Measurements from ENCODE around the gene SNRPD2.

DNA sequence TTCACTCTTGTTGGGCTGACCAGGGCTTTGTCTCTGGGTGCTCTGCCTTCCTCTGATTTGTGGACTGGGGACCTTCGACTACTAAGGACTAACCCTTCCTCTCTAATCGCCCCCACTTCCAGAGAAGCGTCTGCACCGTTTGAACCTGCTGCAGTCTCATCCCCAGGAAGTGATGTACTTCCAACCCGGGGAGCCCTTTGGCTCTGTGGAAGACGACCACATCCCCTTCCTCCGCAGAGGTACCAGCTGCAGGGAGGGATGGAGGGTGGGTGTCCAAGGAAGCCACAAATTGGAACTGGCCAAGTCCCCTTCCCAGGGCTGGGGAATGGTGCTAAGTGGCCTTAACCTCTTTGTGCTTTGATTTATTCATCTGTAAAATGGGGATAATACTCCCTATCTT lies 9.9 kb upstream of the SNRPD2 start:
- no peak for TF ChIP-seq POLR2A (IDR thresholded peaks at IDR 0.05; ENCODE audit: control extremely low read depth in 1 of 2, low read depth in 2 of 2, low read length in 2 of 2)
- TF ChIP-seq GTF2F1 (IDR thresholded peaks at IDR 0.05; ENCODE audit: borderline replicate concordance, low read depth, low read length), result no peak
- TF ChIP-seq RAD21 (IDR thresholded peaks at IDR 0.05 in 1 of 2, conservative IDR thresholded peaks at IDR 0.05 in 1 of 2; ENCODE audit: low read depth in 2 of 2, low read length in 2 of 2), result no peak
- no peak for TF ChIP-seq EP300 (IDR thresholded peaks at IDR 0.05; ENCODE audit: borderline replicate concordance in 1 of 2, low read depth in 2 of 2, low read length in 2 of 2)
- no peak for TF ChIP-seq TAF7 (optimal IDR thresholded peaks at IDR 0.05; ENCODE audit: borderline replicate concordance, low read depth, low read length)
- TF ChIP-seq, protein P1, sequence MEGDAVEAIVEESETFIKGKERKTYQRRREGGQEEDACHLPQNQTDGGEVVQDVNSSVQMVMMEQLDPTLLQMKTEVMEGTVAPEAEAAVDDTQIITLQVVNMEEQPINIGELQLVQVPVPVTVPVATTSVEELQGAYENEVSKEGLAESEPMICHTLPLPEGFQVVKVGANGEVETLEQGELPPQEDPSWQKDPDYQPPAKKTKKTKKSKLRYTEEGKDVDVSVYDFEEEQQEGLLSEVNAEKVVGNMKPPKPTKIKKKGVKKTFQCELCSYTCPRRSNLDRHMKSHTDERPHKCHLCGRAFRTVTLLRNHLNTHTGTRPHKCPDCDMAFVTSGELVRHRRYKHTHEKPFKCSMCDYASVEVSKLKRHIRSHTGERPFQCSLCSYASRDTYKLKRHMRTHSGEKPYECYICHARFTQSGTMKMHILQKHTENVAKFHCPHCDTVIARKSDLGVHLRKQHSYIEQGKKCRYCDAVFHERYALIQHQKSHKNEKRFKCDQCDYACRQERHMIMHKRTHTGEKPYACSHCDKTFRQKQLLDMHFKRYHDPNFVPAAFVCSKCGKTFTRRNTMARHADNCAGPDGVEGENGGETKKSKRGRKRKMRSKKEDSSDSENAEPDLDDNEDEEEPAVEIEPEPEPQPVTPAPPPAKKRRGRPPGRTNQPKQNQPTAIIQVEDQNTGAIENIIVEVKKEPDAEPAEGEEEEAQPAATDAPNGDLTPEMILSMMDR (IDR thresholded peaks at IDR 0.05; ENCODE audit: control extremely low read depth in 1 of 3, insufficient read depth in 1 of 3, low read depth in 1 of 3, low read length in 3 of 3), result no peak
- no peak for TF ChIP-seq TBP (IDR thresholded peaks at IDR 0.05; ENCODE audit: low read depth, low read length)
- TF ChIP-seq GABPA (IDR thresholded peaks at IDR 0.05; ENCODE audit: borderline replicate concordance, insufficient read depth, low read length), result no peak
- TF ChIP-seq BRCA1 (IDR thresholded peaks at IDR 0.05; ENCODE audit: low read depth, low read length), result no peak
- TF ChIP-seq SP1 (IDR thresholded peaks at IDR 0.05; ENCODE audit: low read depth, low read length), result no peak
- no peak for TF ChIP-seq POLR2AphosphoS5 (IDR thresholded peaks at IDR 0.05; ENCODE audit: low read depth, low read length)
- TF ChIP-seq RFX5 (IDR thresholded peaks at IDR 0.05; ENCODE audit: borderline replicate concordance, low read depth, low read length), result no peak
- no peak for TF ChIP-seq EZH2 (IDR thresholded peaks at IDR 0.05; ENCODE audit: low read depth, low read length, severe bottlenecking)
- no peak for TF ChIP-seq HDAC2 (IDR thresholded peaks at IDR 0.05; ENCODE audit: borderline replicate concordance in 1 of 2, low read depth in 2 of 2, low read length in 2 of 2)

Measured in H1 (cell line).